GM23338 (cell line): ENCODE data around the gene SON. TPM values are rescaled to one million over a fixed set of nuclear protein-coding genes. Genes with fewer than 3 reads are reported as not detected.

Source experiments
- ATAC-seq: fragments of 200-7000 bp; cut with Tn5 transposase; 3 replicates; pipeline ENCODE4 v1.9.1; 2020
- DNase-seq: peaks from one replicate; pipeline ENCODE4 v3.0.0-alpha.2; 2015; ENCODE audit warnings: low spot score
- H2AFZ ChIP-seq: fragments of 200-600 bp; sonication (generic); 2 replicates; pipeline ENCODE4 v1.8.0; 2016; ENCODE audit warnings: antibody characterized with exemption, mild to moderate bottlenecking, moderate library complexity
- H3F3A ChIP-seq: fragments of 200-600 bp; sonication (generic); replicated peaks from 2 replicates; pipeline ENCODE4 v1.8.0; 2017; ENCODE audit warnings: antibody characterized with exemption, mixed run types, low read depth
- H3K27ac ChIP-seq: fragments of 200-600 bp; sonication (generic); 2 replicates; pipeline ENCODE4 v1.6.1; 2016; ENCODE audit warnings: low read depth
- H3K27me3 ChIP-seq: fragments of 200-600 bp; sonication (generic); 2 replicates; pipeline ENCODE4 v1.8.0; 2016; ENCODE audit warnings: mild to moderate bottlenecking, mixed run types, moderate library complexity; ENCODE audit not compliant: insufficient read depth
- H3K36me3 ChIP-seq: fragments of 200-600 bp; sonication (generic); 2 replicates; pipeline ENCODE4 v1.8.0; 2016; ENCODE audit warnings: mild to moderate bottlenecking; ENCODE audit not compliant: insufficient read depth
- H3K4me1 ChIP-seq: fragments of 200-600 bp; sonication (generic); 2 replicates; pipeline ENCODE4 v1.8.0; 2016; ENCODE audit warnings: mild to moderate bottlenecking, moderate library complexity; ENCODE audit not compliant: insufficient read depth
- H3K4me2 ChIP-seq: fragments of 200-600 bp; sonication (generic); 2 replicates; pipeline ENCODE4 v1.7.1; 2017; ENCODE audit warnings: mixed run types
- H3K4me3 ChIP-seq: fragments of 200-600 bp; sonication (generic); 2 replicates; pipeline ENCODE4 v1.6.1; 2016; ENCODE audit warnings: mixed run types
- H3K79me2 ChIP-seq: fragments of 200-600 bp; sonication (generic); replicated peaks from 2 replicates; pipeline ENCODE4 v1.8.0; 2017; ENCODE audit warnings: mild to moderate bottlenecking; ENCODE audit not compliant: insufficient read depth
- H3K9me2 ChIP-seq: fragments of 200-600 bp; sonication (generic); 2 replicates; pipeline ENCODE4 v1.8.0; 2017; ENCODE audit not compliant: insufficient read depth
- H4K20me1 ChIP-seq: fragments of 200-600 bp; sonication (generic); replicated peaks from 2 replicates; pipeline ENCODE4 v1.8.0; 2017; ENCODE audit warnings: mild to moderate bottlenecking; ENCODE audit not compliant: insufficient read depth
- H3K27ac Mint-ChIP-seq: 2 replicates; pipeline ENCODE4 v1.8.0; 2020; ENCODE audit warnings: inconsistent platforms, mild to moderate bottlenecking, moderate library complexity, mixed read lengths
- H3K27me3 Mint-ChIP-seq: 3 replicates; pipeline ENCODE4 v1.8.0; 2022; ENCODE audit warnings: low read depth, mild to moderate bottlenecking, moderate library complexity, mixed read lengths, inconsistent platforms; ENCODE audit not compliant: insufficient read depth, poor library complexity
- H3K36me3 Mint-ChIP-seq: 3 replicates; pipeline ENCODE4 v1.8.0; 2021; ENCODE audit warnings: low read depth, mild to moderate bottlenecking, inconsistent platforms, moderate library complexity, mixed read lengths
- H3K4me1 Mint-ChIP-seq: 3 replicates; pipeline ENCODE4 v1.8.0; 2020; ENCODE audit warnings: mild to moderate bottlenecking, inconsistent platforms, mixed read lengths
- H3K4me3 Mint-ChIP-seq: 3 replicates; pipeline ENCODE4 v1.8.0; 2021; ENCODE audit warnings: moderate library complexity, mild to moderate bottlenecking, inconsistent platforms, mixed read lengths
- H3K9me3 Mint-ChIP-seq: 3 replicates; pipeline ENCODE4 v1.8.0; 2020; ENCODE audit warnings: moderate library complexity, mild to moderate bottlenecking, inconsistent platforms, mixed read lengths
- CREB1 ChIP-seq: fragments of 250-450 bp; sonication (Bioruptor Pico); IDR thresholded peaks from 2 replicates; pipeline ENCODE4 v1.5.0; 2020; ENCODE audit warnings: low read depth, mild to moderate bottlenecking, moderate library complexity
- EZH2 ChIP-seq: fragments of 200-600 bp; sonication (generic); IDR thresholded peaks from one replicate; pipeline ENCODE4 v1.8.0; 2017; ENCODE audit warnings: antibody characterized with exemption, mild to moderate bottlenecking, low read depth; ENCODE audit not compliant: unreplicated experiment
- NANOG ChIP-seq: IDR thresholded peaks from 2 replicates; pipeline ENCODE4 v1.6.1; 2016; ENCODE audit warnings: antibody characterized with exemption, borderline replicate concordance
- POLR2AphosphoS5 ChIP-seq: IDR thresholded peaks from 2 replicates; pipeline ENCODE4 v1.6.1; 2016; ENCODE audit warnings: antibody characterized with exemption, low read depth
- STAT1 ChIP-seq: IDR thresholded peaks from one replicate; pipeline ENCODE4 v1.6.1; 2016; ENCODE audit warnings: antibody characterized with exemption; ENCODE audit not compliant: unreplicated experiment
- ZNF331 ChIP-seq: fragments of 250-450 bp; sonication (Bioruptor Pico); IDR thresholded peaks from 2 replicates; pipeline ENCODE4 v1.5.0; 2020; ENCODE audit warnings: low read depth, mild to moderate bottlenecking, moderate library complexity
- long read RNA-seq: library from polyadenylated mRNA; unstranded; transcript quantifications from one replicate; pipeline ENCODE4 v2.0.0, GENCODE V29; 2020; ENCODE audit not compliant: unreplicated experiment
- polyA plus RNA-seq: library from polyadenylated mRNA; unstranded; fragments of >200 nt; fragmentation: Nextera tagmentation; extraction: Ambion mirVana; gene quantifications from 2 replicates; pipeline ENCODE4 v1.2.1, GENCODE V29; 2016
- total RNA-seq: library from RNA; depleted of rRNA; stranded (reverse); fragments of >200 nt; shearing (Covaris generic); gene quantifications from 2 replicates; pipeline ENCODE4 v1.2.3, GENCODE V29; 2014; rRNA removed

Gene SON, protein sequence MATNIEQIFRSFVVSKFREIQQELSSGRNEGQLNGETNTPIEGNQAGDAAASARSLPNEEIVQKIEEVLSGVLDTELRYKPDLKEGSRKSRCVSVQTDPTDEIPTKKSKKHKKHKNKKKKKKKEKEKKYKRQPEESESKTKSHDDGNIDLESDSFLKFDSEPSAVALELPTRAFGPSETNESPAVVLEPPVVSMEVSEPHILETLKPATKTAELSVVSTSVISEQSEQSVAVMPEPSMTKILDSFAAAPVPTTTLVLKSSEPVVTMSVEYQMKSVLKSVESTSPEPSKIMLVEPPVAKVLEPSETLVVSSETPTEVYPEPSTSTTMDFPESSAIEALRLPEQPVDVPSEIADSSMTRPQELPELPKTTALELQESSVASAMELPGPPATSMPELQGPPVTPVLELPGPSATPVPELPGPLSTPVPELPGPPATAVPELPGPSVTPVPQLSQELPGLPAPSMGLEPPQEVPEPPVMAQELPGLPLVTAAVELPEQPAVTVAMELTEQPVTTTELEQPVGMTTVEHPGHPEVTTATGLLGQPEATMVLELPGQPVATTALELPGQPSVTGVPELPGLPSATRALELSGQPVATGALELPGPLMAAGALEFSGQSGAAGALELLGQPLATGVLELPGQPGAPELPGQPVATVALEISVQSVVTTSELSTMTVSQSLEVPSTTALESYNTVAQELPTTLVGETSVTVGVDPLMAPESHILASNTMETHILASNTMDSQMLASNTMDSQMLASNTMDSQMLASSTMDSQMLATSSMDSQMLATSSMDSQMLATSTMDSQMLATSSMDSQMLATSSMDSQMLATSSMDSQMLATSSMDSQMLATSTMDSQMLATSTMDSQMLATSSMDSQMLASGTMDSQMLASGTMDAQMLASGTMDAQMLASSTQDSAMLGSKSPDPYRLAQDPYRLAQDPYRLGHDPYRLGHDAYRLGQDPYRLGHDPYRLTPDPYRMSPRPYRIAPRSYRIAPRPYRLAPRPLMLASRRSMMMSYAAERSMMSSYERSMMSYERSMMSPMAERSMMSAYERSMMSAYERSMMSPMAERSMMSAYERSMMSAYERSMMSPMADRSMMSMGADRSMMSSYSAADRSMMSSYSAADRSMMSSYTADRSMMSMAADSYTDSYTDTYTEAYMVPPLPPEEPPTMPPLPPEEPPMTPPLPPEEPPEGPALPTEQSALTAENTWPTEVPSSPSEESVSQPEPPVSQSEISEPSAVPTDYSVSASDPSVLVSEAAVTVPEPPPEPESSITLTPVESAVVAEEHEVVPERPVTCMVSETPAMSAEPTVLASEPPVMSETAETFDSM (N-terminal part only)
- total RNA-seq (361 and 362 TPM in 2 replicates), polyA plus RNA-seq (1,421 and 1,477 TPM in 2 replicates)
- long read RNA-seq, partial matches to known transcripts: 111 of 123 reads
- long read RNA-seq, other reads (novel, unspliced or antisense): 7 of 123 reads

- Histone ChIP-seq H3K4me3 (peak within 1 kb of the TSS; percentile 97), H3K4me1 (peaks cover 7% of the 10 kb centered on the region), H3K27me3 (no peaks in the 10 kb centered on the region), H3F3A (peaks cover 13% of the 10 kb centered on the region), H4K20me1 (peaks cover 37% of the 10 kb centered on the region), H3K9me2 (no peaks in the 10 kb centered on the region), H3K4me2 (peak within 1 kb of the TSS; percentile 87), H3K79me2 (peaks cover 90% of the 10 kb centered on the region), H3K27ac (peak within 1 kb of the TSS; percentile 99), H3K36me3 (peaks cover 26% of the 10 kb centered on the region), H2AFZ (no peak within 1 kb of the TSS)
- ATAC-seq: peak; percentile 96
- H3K4me3 Mint-ChIP-seq: peak within 1 kb of the TSS; percentile 96
- TF ChIP-seq STAT1: no peak
- peak; percentile 88 for TF ChIP-seq CREB1 (CRISPR knock-in tag)
- TF ChIP-seq ZNF331 (CRISPR knock-in tag): no peak
- peak; percentile 82 for TF ChIP-seq POLR2AphosphoS5
- TF ChIP-seq EZH2: no peak
- no peaks in the 10 kb centered on the region for H3K9me3 Mint-ChIP-seq
- peaks cover 11% of the 10 kb centered on the region for H3K4me1 Mint-ChIP-seq
- peak within 1 kb of the TSS; percentile 100 for H3K27ac Mint-ChIP-seq
- DNase-seq: peak; percentile 99
- H3K36me3 Mint-ChIP-seq: peaks cover 61% of the 10 kb centered on the region
- H3K27me3 Mint-ChIP-seq: peaks cover 8% of the 10 kb centered on the region
Measured at GRCh38 chr21:33542640-33543504, at the start of gene SON. SON (plus strand) TSS chr21:33543038; CDS start chr21:33543093, 55 bp downstream.

DNA sequence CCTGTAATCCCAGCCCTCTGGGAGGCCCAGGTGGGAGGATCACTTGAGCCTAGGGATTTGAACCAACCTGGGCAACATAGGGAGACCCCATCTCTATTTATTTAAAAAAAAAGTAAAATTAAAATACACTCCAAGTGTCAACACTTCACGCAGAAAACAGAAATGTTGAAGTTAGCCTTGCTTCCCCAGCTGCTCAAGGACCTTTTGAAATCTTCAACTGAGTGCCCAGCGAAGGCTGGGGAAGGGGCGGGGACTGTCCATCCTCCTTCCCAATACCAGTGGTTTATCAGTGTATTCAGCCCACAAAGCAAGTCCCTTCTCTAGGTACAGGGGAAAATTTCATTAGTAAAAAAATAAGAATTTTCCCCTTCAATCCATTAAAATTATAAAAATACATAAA lies 49.1 kb upstream of the SON start:
- H3F3A ChIP-seq: peaks cover 8% of the 10 kb centered on the region; the same call in 1 of the 2 replicates
- no peak overlapping the region for H3K4me3 ChIP-seq
- no peak for ATAC-seq
- no peaks in the 10 kb centered on the region for H3K9me2 ChIP-seq
- H3K4me2 ChIP-seq: no peak overlapping the region
- peaks cover 5% of the 10 kb centered on the region for H3K4me1 ChIP-seq
- peaks cover 5% of the 10 kb centered on the region; the same call in 1 of the 2 replicates for H3K79me2 ChIP-seq
- Mint-ChIP-seq H3K36me3 (0 out of 3 replicates have a peak, but pooled peaks cover 4% of the 10 kb centered on the region), H3K27me3 (peaks cover 11% of the 10 kb centered on the region), H3K9me3 (no peaks in the 10 kb centered on the region), H3K27ac (no peak overlapping the region), H3K4me1 (peaks cover 17% of the 10 kb centered on the region), H3K4me3 (no peak overlapping the region)
- no peak overlapping the region for H3K27ac ChIP-seq
- no peaks in the 10 kb centered on the region for H4K20me1 ChIP-seq
- H3K36me3 ChIP-seq: no peaks in the 10 kb centered on the region
- no peak for DNase-seq
- no peak overlapping the region for H2AFZ ChIP-seq
- no peaks in the 10 kb centered on the region for H3K27me3 ChIP-seq
- TF ChIP-seq NANOG: no peak
